ENCODE measurements around the gene CCDC97.
A peak's percentile ranks its signal among the peaks of the same experiment; 100 is the strongest.

CCDC97 gene

DNA sequence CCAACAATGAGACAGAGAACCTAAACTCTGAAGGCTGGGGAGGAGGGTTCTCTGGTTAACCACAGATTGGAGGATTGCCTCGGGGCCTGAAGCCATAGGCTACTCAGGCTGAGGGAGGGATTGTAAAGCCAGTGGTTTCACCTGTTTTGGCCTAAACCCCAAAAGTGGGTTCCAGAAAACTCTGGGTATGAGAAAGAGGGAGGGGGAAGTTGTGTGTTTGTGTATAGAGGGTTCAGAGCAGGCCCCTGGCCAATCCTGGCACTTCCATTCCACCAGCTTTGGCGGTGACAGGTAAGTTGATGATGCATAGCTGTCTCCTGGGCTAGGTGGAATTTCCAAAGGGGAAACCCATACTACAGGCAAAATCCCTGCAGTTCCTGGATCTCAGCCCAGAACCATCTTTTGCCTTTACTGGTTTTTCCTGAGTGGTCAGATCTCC lies 13.5 kb upstream of the CCDC97 start:
- no peak overlapping the region for H2AFZ ChIP-seq (ENCODE audit: low read length)
- no peak overlapping the region for H3K4me3 ChIP-seq (ENCODE audit: low read length)
- H3K27ac ChIP-seq (ENCODE audit: low read length), result peak overlapping the region; percentile 97
- H3K4me2 ChIP-seq (ENCODE audit: low read depth, low read length), result peak overlapping the region; percentile 82
- peaks cover 47% of the 10 kb centered on the region for H3F3A ChIP-seq (ENCODE audit: insufficient read depth, low read length)
- H3K9ac ChIP-seq (ENCODE audit: low read length), result peak overlapping the region; percentile 94
- H3K36me3 ChIP-seq (replicated peaks; ENCODE audit: insufficient read depth, low read length), result peaks cover 29% of the 10 kb centered on the region
- no peaks in the 10 kb centered on the region for H3K27me3 ChIP-seq (replicated peaks; ENCODE audit: insufficient read depth, low read length)
- H4K20me1 ChIP-seq (ENCODE audit: insufficient read depth, low read length), result no peaks in the 10 kb centered on the region
- TF ChIP-seq EZH2 (optimal IDR thresholded peaks at IDR 0.05; ENCODE audit: low read depth, low read length) (no peak), EZH2phosphoT487 (IDR thresholded peaks at IDR 0.05; ENCODE audit: low read length) (no peak)
- TF ChIP-seq, protein P1, sequence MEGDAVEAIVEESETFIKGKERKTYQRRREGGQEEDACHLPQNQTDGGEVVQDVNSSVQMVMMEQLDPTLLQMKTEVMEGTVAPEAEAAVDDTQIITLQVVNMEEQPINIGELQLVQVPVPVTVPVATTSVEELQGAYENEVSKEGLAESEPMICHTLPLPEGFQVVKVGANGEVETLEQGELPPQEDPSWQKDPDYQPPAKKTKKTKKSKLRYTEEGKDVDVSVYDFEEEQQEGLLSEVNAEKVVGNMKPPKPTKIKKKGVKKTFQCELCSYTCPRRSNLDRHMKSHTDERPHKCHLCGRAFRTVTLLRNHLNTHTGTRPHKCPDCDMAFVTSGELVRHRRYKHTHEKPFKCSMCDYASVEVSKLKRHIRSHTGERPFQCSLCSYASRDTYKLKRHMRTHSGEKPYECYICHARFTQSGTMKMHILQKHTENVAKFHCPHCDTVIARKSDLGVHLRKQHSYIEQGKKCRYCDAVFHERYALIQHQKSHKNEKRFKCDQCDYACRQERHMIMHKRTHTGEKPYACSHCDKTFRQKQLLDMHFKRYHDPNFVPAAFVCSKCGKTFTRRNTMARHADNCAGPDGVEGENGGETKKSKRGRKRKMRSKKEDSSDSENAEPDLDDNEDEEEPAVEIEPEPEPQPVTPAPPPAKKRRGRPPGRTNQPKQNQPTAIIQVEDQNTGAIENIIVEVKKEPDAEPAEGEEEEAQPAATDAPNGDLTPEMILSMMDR (IDR thresholded peaks at IDR 0.05; ENCODE audit: low read length), result no peak
- H3K4me1 ChIP-seq (ENCODE audit: low read length), result peaks cover 59% of the 10 kb centered on the region
- H3K9me2 ChIP-seq (replicated peaks; ENCODE audit: insufficient read depth, low read length), result no peaks in the 10 kb centered on the region
- no peaks in the 10 kb centered on the region for H3K9me3 ChIP-seq (replicated peaks; ENCODE audit: insufficient read depth, low read length)
- H3K79me2 ChIP-seq (ENCODE audit: low read length), result peaks cover 57% of the 10 kb centered on the region
- peak; percentile 64 for DNase-seq

DNA sequence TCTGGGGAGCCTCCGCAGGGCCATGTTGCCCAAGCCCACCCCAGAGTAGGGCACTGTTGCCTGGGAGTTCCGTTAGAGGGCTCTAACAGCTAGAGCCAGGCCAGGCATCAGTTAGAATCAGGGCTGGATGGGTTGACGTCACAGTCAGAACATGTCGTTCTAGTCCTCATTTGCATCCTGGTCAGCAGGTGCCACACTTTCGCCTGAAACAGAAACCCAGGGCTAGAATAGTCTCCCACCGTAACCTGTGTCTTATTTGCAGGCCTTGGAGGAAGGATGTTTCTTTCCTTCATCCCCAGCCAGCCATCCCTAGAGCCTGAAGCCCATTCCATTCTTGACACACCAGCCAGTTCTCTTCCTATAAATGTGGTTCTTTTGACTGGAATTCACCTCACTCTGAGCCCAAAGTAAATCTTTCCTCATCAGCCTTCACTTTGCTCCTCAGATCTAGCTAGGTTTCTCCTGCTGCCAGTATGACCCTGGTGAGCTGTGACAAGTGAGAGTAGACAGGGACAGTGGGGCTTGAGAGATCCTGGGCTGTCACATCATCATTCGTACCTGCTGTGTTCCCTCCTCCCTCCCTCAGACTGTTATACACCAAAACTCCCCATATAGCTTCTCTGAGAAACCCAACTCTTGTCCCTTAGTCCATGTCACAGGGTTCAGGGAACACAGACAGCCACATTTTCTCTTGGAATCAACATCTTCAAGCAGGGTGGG lies 12.2 kb upstream of the CCDC97 start:
- Histone ChIP-seq H3K9me2 (replicated peaks; ENCODE audit: insufficient read depth, low read length) (no peaks in the 10 kb centered on the region), H3K27me3 (replicated peaks; ENCODE audit: insufficient read depth, low read length) (no peaks in the 10 kb centered on the region), H3K36me3 (replicated peaks; ENCODE audit: insufficient read depth, low read length) (peaks cover 29% of the 10 kb centered on the region), H2AFZ (ENCODE audit: low read length) (no peak overlapping the region), H3K4me1 (ENCODE audit: low read length) (peaks cover 59% of the 10 kb centered on the region), H3K79me2 (ENCODE audit: low read length) (peaks cover 53% of the 10 kb centered on the region), H3F3A (ENCODE audit: insufficient read depth, low read length) (peaks cover 45% of the 10 kb centered on the region), H3K9ac (ENCODE audit: low read length) (peak overlapping the region; percentile 94), H4K20me1 (ENCODE audit: insufficient read depth, low read length) (no peaks in the 10 kb centered on the region), H3K4me3 (ENCODE audit: low read length) (peak overlapping the region; percentile 27), H3K9me3 (replicated peaks; ENCODE audit: insufficient read depth, low read length) (no peaks in the 10 kb centered on the region), H3K27ac (ENCODE audit: low read length) (peak overlapping the region; percentile 97), H3K4me2 (ENCODE audit: low read depth, low read length) (peak overlapping the region; percentile 82)
- TF ChIP-seq, protein P1 (IDR thresholded peaks at IDR 0.05; ENCODE audit: low read length), result peak; percentile 42
- no peak for TF ChIP-seq EZH2phosphoT487 (IDR thresholded peaks at IDR 0.05; ENCODE audit: low read length)
- DNase-seq, result peak; percentile 90

DNA sequence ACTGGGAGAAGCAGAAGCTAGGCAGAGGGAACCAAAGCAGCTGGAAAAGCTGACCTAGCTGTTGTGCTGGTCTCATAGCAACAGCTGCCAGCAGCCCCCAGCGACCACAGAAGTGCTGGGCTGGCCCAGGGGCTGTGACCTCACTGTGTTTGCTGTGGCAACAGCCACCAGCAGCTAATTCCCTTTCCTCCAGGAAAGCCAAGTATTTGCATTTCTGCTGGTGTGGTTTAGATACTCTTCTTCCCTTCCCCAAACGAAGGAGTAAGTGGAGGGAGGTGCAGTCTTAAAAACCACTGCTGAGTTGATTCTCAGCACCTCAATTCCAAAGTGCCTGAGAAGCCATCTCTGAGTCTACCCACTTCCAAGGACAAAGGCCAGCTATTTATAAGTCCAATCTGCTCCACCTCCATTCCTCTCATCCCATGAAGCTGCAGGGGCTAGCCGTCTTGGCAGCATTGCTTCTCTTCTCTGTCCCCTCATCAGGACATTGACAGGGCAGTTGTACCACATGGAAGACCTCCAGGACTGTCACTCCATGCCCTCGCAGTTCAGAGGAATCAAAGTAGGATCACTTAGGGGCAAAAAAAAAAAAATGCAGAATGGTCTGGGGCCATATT lies 11.5 kb upstream of the CCDC97 start:
- H3K79me2 ChIP-seq (ENCODE audit: low read length), result peaks cover 50% of the 10 kb centered on the region
- H3K9me3 ChIP-seq (replicated peaks; ENCODE audit: insufficient read depth, low read length), result no peaks in the 10 kb centered on the region
- peaks cover 23% of the 10 kb centered on the region for H3K36me3 ChIP-seq (replicated peaks; ENCODE audit: insufficient read depth, low read length)
- TF ChIP-seq, protein P1 (IDR thresholded peaks at IDR 0.05; ENCODE audit: low read length), result no peak
- TF ChIP-seq EZH2phosphoT487 (IDR thresholded peaks at IDR 0.05; ENCODE audit: low read length) (no peak), EZH2 (optimal IDR thresholded peaks at IDR 0.05; ENCODE audit: low read depth, low read length) (no peak)
- no peaks in the 10 kb centered on the region for H3K27me3 ChIP-seq (replicated peaks; ENCODE audit: insufficient read depth, low read length)
- H3K4me2 ChIP-seq (ENCODE audit: low read depth, low read length), result peak overlapping the region; percentile 82
- H2AFZ ChIP-seq (ENCODE audit: low read length), result no peak overlapping the region
- H4K20me1 ChIP-seq (ENCODE audit: insufficient read depth, low read length), result no peaks in the 10 kb centered on the region
- peaks cover 58% of the 10 kb centered on the region for H3K4me1 ChIP-seq (ENCODE audit: low read length)
- DNase-seq, result peak; percentile 64
- peak overlapping the region; percentile 27 for H3K4me3 ChIP-seq (ENCODE audit: low read length)
- H3F3A ChIP-seq (ENCODE audit: insufficient read depth, low read length), result peaks cover 45% of the 10 kb centered on the region
- H3K27ac ChIP-seq (ENCODE audit: low read length), result peak overlapping the region; percentile 97
- H3K9me2 ChIP-seq (replicated peaks; ENCODE audit: insufficient read depth, low read length), result no peaks in the 10 kb centered on the region
- H3K9ac ChIP-seq (ENCODE audit: low read length), result peak overlapping the region; percentile 94
